ENCODE results near the gene PRKN. TPM values are rescaled to one million over a fixed set of nuclear protein-coding genes. Genes with fewer than 3 reads are reported as not detected.

Gene PRKN
- total RNA-seq, 3 donors from 2014 or later, result 5.2 to 10.2 (median 8.1) TPM

- no peak for TF ChIP-seq CTCF (IDR thresholded peaks at IDR 0.05)
- Histone ChIP-seq H3K9me3 (no peaks in the 10 kb centered on the region), H3K4me3 (no peak overlapping the region), H3K36me3 (ENCODE audit: low read depth) (no peaks in the 10 kb centered on the region), H3K4me1 (ENCODE audit: low read depth) (no peaks in the 10 kb centered on the region)
- intact Hi-C loops (cut with DNase I, micrococcal nuclease), result no loop called here
- ATAC-seq (no peak), DNase-seq (no peak)
Observed at GRCh38 chr6:162389343-162390085, 338.1 kb downstream of the PRKN start.

GRCh38 chr6:162388383-162388777, 339.2 kb downstream of the PRKN start:
- ATAC-seq (no peak), DNase-seq (no peak)

GRCh38 chr6:162387718-162388382, 339.7 kb downstream of the PRKN start:
- no peak for TF ChIP-seq CTCF (IDR thresholded peaks at IDR 0.05)
- ATAC-seq (no peak), DNase-seq (no peak)
- Histone ChIP-seq H3K4me3 (no peak overlapping the region), H3K4me1 (ENCODE audit: low read depth) (no peaks in the 10 kb centered on the region), H3K36me3 (ENCODE audit: low read depth) (no peaks in the 10 kb centered on the region), H3K9me3 (no peaks in the 10 kb centered on the region)
- intact Hi-C loops (cut with DNase I, micrococcal nuclease), result no loop called here

More at GRCh38 chr6:162388383-162388777, 339.2 kb downstream of the PRKN start:
- no peak for TF ChIP-seq CTCF (IDR thresholded peaks at IDR 0.05)
- no peaks in the 10 kb centered on the region for H3K36me3 ChIP-seq (ENCODE audit: low read depth)
- no peaks in the 10 kb centered on the region for H3K9me3 ChIP-seq
- intact Hi-C loops (cut with DNase I, micrococcal nuclease), result no loop called here
- no peak overlapping the region for H3K4me3 ChIP-seq
- H3K4me1 ChIP-seq (ENCODE audit: low read depth), result no peaks in the 10 kb centered on the region

- intact Hi-C loops (cut with DNase I, micrococcal nuclease), result no loop called here
- H3K4me3 ChIP-seq, result no peak overlapping the region
- no peaks in the 10 kb centered on the region for H3K9me3 ChIP-seq
- H3K4me1 ChIP-seq (ENCODE audit: low read depth), result no peaks in the 10 kb centered on the region
- H3K36me3 ChIP-seq (ENCODE audit: low read depth), result no peaks in the 10 kb centered on the region
- no peak for TF ChIP-seq CTCF (IDR thresholded peaks at IDR 0.05)
- no peak for DNase-seq
- no peak for ATAC-seq
Observed at GRCh38 chr6:162385980-162386379, 341.6 kb downstream of the PRKN start.

GRCh38 chr6:162379757-162380409, 347.7 kb downstream of the PRKN start:
- H3K4me1 ChIP-seq (ENCODE audit: low read depth), result no peaks in the 10 kb centered on the region
- TF ChIP-seq CTCF (IDR thresholded peaks at IDR 0.05), result no peak
- DNase-seq, result no peak
- intact Hi-C loops (cut with DNase I, micrococcal nuclease), result no loop called here
- no peak overlapping the region for H3K4me3 ChIP-seq
- no peaks in the 10 kb centered on the region for H3K9me3 ChIP-seq
- H3K36me3 ChIP-seq (ENCODE audit: low read depth), result no peaks in the 10 kb centered on the region
- no peak for ATAC-seq
